HG03103 (cell line): ENCODE measurements around the gene RGL1.
"Not testable (repeated sequence)": the region's sequence is repeated elsewhere in the genome, so short reads cannot be mapped to it uniquely, and the experiment has no call there.

Experiments used
- ATAC-seq: cut with Tn5 transposase; IDR thresholded peaks from one replicate; pipeline ENCODE4 v1.9.1; 2021; ENCODE audit warnings: low read depth; ENCODE audit not compliant: unreplicated experiment

Gene RGL1

DNA sequence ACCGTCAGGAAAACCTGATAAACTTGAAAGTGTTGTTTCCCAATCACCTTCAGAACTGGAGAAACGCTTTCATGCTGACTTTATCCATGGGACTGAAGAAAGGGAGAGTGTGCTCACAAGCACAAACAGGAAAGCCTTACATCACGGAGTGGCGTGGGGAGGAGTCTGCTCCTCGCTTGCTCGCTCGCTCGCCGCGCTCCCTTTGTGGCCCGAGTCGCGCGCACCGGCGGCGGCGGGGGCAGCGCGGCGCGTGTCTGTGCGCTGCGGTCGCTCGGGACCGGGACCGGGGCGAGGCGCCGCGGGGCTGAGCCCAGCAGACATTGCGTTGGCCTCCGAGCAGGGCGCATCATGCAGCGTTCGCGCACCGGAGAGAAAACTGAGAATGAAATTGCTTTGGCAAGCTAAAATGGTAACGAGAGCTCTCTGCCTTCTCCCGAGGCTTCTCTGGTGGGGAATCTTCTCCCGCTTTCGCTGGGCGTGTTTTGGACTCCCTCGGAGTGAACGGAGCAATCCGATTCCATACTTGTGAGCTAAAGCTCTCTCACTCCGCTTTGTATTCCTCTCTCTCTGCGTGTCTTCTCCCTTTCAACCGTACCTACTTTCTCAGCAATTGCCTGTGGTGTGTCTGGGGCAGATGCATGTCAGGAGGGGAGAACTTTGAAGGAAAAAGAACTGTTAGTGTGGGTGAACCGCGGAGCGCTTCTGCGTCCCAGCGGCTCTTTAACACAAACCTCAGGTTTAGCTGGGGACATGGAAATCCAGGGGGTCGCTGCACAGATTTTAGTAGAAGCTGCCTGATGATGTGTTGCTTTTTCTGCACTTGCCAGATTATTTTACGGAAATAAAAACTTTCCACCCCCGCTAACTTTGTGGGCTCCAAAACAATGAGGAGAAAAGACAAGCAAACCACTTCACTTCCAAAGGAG is at the start of gene RGL1:
TSS of gene RGL1 (plus strand) at position 205 of the 926 bp plus-strand sequence. CDS start at position 383, 178 bp downstream.
- peak; percentile 53 for ATAC-seq

GRCh38 chr1:183756326-183756725 is 48.6 kb upstream of the RGL1 start:
- no peak for ATAC-seq

- ATAC-seq, result no peak
Observed at GRCh38 chr1:183757061-183757460, 47.9 kb upstream of the RGL1 start.

DNA sequence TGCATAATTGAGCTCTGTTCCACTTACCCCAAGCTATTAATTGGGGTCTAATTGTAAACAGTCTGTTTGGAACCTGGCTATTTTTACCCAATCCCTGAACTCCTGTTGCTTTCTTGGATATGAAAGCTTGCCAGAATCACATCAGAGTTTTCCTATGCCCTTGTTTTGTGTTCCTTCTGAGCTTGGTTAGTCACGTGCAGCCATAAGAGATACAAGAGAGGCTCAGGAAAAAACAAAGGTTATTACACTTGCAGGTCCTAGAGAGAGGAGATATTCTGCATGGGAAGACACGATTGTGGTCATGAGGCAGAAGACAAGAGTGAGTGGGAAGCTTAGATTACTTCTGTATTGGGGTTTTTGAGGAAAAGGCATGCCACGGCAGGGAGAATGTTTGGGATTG is 46.0 kb upstream of the RGL1 start:
- ATAC-seq, result no peak

DNA sequence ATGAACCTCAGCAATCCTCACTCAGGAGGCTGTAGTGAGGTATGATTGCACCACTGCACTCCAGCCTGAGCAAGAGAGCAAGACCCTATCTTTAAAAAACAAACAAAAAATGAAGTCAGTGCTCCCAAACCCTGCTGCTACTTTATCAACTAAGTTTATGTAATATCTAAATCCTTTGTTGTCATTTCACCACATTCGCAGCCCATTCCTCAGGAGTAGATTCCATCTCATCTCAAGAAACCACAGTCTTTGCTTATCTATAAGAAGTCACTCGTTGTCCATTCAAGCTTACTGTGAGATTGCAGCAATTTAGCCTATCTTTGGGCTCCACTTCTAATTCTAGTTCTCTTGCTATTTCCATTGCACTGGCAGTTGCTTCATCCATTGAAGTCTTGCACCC is 44.3 kb upstream of the RGL1 start:
- no peak for ATAC-seq

DNA sequence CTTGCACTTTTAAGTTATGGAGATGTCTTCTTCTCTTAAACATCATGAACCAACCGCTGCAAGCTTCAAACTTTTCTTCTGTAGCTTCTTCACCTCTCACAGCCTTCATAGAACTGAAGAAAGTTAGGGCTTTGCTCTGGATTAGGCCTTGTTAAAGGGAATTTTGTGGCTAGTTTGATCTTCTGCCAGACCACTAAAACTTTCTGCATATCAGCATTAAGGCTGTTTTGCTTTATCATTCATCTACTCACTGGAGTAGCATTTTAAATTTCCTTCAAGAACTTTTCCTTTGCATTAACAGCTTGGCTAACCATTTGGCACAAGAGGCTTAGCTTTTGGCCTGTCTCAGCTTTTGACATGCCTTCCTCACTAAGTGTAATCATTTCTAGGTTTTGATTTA is 43.0 kb upstream of the RGL1 start:
- no peak for ATAC-seq

DNA sequence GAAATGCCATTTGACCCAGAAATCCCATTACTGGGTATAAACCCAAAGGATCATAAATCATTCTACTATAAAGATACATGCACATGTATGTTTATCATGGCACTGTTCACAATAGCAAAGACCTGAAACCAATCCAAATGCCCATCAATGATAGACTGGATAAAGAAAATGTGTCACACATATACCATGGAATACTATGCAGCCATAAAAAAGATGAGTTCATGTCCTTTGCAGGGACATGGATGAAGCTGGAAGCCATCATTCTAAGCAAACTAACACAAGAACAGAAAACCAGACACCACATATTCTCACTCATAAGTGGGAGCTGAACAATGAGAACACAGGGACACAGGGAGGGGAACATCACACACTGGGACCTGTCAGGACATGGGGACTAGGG is 42.1 kb upstream of the RGL1 start:
- not testable (repeated sequence) for ATAC-seq

- ATAC-seq, result no peak
Observed at GRCh38 chr1:183764981-183765380, 39.9 kb upstream of the RGL1 start.

DNA sequence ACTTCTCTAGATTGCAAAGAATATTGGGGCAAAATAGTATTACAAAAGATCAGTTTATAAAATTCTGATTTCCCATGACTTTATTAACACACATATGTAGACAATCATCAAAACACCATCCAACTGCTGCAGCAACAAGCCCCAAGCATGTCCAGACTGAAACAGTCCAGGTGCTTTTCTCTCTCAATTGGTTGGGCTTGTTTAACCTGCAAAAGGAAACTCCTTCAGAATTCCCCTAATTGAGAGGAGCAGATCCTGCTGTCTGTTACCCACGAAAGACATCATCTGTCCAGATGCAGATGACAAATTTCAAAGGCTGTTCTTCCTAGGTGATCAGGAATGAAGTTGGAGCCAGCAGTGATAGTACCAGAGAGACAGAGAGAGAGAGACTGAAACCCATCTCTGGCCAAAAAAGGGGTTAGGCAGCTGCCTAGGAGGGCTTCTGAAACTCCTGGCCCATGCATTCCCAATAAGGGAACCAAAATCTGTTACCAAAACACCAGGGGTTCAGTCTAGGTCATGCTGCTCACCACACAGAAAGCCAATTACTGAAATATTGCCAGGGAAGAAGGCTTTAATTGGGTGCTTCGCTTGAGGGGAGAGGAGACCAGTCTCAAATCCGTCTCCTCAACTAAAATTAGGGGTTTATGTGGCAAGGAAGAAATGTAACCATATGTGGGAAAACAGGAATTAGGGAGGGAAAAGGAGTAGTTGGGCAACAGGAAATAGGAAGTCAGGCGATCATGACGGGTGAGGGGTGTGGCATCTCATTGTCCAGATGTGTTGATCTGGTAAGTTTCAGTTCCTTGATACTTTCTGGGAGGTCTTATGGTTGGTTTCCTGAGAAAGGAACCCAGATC is 34.7 kb upstream of the RGL1 start:
- no peak for ATAC-seq

DNA sequence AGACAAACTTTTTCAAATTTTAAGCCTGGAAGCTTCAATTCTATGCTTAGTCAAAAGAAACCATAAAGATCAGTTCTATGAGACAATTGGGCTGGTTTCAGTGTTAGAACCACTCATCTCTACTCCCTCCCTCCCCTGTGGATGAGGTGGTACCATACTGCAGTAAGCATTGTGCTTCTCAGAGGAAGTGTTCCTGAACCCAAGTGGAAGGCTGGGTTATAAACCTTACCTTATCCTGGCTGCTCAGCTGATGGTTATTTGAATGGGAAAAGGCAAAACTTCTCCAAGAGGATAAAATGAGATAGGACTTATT is 34.1 kb upstream of the RGL1 start:
- ATAC-seq, result no peak

- ATAC-seq, result no peak
Observed at GRCh38 chr1:183773482-183774274, 31.2 kb upstream of the RGL1 start.

- ATAC-seq, result no peak
Observed at GRCh38 chr1:183774938-183775337, 30.0 kb upstream of the RGL1 start.

GRCh38 chr1:183776731-183777130 is 28.2 kb upstream of the RGL1 start:
- no peak for ATAC-seq

DNA sequence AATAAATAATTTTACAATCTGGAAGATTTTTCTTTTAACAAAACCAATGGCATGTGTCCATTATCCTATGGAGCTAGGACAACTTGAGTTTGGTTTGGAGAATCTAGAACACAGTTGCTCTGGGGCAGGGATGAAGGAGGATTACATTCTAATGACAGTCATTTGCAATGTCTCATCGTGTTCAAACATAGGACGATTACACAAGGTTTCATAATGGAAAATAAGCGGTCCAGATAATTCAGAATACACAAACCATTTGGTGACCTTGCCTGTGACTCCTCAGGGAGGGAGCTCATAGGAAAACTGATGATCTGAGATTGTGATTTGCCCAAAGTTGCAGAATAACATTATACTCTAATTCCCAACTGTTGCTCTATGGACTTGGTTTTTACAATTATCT is 27.6 kb upstream of the RGL1 start:
- ATAC-seq, result no peak

DNA sequence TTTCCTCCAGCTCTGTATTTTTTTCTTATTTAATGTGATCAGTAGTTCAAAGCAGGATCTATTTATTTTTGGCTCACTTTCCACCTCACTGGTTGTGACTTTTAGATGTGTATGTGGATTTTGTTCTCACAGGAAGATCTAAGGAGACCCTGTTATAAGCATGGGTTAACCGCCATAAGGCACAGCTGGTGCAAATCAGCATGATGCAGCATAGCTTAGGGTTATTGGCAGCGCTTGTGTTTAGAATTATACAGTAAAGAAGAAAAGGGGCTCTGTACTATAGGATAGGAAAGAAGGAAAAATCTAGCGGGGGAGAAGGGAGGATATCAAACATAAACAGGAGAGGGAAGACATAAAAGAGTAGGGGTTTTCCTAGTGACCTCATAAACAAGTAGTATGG is 26.9 kb upstream of the RGL1 start:
- ATAC-seq, result no peak

DNA sequence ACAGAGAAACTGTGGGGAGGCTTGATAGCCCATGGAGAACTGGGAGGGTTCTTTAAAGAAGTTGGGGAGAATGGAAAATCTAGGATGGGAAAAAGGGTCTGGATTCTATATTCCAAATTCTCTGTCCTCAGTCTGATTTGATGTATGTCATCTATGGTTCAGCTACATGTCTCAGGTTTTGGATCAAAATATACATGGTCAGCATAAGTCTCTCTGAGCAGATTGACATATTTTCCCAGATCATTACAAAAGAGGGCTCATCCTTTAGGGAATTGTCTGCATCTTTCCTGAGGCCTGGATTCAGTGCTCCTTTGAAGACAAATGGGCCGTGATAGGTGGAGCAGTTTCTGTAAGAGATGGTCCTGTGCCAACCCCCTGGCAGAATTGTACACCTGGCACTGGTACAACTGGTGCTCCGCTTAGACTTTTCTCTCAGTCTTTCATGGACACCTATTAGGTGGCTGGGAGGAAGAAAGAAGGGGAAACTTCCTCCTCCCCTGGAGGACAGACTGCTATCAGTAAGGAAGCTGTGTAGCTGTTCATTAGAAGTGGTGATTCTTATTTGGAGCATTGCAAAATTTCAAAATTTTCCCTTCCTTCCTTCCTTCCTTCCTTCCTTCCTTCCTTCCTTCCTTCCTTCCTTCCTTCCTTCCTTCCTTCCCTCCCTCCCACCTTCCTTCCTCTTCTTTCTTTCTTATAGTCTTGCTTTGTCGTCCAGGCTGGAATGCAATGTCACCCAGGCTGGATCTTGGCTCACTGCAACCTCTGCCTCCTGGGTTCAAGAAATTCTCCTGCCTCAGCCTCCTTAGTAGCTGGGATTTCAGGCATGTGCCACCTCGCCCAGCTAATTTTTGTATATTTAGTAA is 26.1 kb upstream of the RGL1 start:
- ATAC-seq, result no peak

DNA sequence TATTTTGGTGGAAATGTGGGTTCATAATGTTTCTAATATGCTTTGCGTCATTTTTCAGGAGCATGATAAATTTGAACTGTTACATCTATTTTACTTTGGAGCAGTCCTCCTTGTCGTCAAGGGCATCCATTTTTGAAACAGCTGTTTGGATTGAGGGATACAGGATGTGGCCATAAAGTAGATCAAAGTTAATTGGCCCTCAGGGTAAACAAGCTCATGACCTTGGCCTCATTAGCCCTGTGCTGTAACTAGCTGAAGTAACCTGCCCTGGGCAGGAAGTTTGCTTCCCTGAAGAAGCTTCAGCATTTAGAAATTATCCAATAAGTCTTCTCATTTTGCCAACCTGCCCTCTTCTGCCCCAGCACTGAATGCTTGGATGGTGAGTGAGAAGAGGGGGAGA is 24.8 kb upstream of the RGL1 start:
- ATAC-seq, result no peak

- no peak for ATAC-seq
Observed at GRCh38 chr1:183780757-183781156, 24.2 kb upstream of the RGL1 start.

DNA sequence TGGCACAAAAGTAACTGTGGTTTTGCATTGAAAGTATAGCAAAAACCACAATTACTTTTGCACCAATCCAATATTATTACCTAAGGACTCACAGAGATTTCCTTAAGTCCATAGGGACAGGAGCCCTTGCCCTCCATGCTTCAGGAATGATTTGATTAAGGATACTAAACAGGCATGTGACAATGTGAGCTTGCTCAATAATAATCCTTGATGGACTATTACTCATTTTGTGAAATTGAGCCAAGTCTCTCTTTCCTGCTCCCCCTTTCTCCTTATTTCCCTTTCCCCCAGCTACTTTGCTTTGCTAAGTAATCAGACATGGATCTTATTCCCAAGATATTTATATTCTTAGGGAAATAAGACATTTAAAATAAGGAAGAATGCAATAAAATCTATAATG is 21.6 kb upstream of the RGL1 start:
- no peak for ATAC-seq
